ENCODE measurements around the gene MRC2.

- TF ChIP-seq CTCF (IDR thresholded peaks at IDR 0.05) (no peak), EP300 (IDR thresholded peaks at IDR 0.05; ENCODE audit: low read depth) (no peak), POLR2A (IDR thresholded peaks at IDR 0.05) (no peak)
Observed at GRCh38 chr17:62727916-62728672, 100.6 kb downstream of the MRC2 start.
